ENCODE data around the gene ZFHX3.
"Not testable (repeated sequence)": the region's sequence is repeated elsewhere in the genome, so short reads cannot be mapped to it uniquely, and the experiment has no call there.

ZFHX3 gene

DNA sequence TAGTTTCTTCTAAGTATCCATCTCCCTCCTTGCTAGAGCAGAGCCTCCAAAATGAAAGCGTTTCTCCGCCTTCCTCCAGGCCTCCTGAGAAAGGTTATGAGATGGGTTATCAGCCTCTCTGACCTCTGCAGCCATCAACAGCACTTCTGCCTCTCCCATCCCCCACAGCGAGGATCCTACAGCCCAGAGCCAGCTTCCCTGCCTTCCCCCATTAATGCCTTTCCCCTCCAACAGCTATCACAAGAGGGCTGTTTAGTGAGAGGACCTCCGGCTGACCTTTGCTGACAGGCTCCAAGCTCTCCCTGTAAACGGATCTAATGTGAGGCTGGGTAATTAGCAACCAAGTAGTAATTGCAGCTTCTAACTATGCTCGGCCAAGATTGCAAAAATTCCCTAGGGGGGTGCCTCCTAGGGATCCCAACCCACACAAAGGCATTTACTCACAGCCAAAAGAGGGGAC, 55.8 kb downstream of the ZFHX3 start:
- DNase-seq, result no peak

DNA sequence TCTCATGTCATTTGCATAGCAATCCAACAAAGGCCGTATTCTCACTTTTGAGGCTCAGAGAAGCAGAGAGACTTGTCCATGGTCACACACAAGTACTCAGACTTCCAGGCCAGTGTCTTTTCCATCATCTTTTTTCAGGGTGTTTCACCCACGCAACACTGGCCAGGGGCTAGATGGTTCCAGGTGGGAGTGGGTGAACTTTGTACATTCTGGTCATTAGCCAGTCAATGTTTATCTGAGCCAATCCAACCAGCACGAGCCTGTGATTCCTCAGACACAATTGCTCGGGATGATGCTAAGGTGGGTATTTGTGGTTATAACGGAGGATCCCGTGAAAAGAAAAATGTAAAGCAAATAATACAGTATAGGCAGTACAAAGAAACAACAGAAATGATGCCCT, 56.3 kb downstream of the ZFHX3 start:
- no peak for DNase-seq

DNA sequence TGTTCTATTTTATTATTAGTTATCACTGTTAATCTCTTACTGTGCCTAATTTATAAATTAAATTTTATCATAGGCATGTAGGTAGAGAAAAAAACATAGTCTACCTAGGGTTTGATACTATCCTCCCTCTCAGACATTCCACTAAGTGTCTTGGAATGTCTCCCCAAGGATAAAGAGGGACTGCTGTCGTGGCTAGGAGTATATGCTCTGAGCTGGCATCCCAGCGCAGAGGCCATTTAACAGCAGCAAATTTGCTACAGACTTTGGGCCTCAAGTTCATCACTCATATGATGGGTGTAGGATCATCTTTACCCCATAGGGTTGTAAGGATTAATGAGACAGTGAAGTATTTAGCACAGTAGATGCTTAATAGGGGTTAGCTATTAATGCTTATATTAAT, 56.7 kb downstream of the ZFHX3 start:
- DNase-seq, result no peak

DNA sequence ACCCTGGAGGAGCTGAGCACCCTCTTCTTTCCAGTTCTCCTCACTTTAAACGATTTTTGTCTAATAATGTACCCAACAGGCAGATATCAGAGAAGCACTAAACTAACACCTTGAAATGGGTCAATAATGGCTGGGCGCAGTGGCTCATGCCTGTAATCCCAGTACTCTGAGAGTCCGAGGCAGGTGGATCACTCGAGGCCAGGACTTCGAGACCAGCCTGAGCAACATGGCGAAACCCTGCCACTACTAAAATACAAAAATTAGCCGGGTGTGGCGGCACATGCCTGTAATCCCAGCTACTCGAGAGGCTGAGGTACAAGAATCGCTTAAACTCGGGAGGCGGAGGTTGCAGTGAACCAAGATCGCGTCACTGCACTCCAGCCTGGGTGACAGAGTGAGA, 57.4 kb downstream of the ZFHX3 start:
- no peak for DNase-seq

DNA sequence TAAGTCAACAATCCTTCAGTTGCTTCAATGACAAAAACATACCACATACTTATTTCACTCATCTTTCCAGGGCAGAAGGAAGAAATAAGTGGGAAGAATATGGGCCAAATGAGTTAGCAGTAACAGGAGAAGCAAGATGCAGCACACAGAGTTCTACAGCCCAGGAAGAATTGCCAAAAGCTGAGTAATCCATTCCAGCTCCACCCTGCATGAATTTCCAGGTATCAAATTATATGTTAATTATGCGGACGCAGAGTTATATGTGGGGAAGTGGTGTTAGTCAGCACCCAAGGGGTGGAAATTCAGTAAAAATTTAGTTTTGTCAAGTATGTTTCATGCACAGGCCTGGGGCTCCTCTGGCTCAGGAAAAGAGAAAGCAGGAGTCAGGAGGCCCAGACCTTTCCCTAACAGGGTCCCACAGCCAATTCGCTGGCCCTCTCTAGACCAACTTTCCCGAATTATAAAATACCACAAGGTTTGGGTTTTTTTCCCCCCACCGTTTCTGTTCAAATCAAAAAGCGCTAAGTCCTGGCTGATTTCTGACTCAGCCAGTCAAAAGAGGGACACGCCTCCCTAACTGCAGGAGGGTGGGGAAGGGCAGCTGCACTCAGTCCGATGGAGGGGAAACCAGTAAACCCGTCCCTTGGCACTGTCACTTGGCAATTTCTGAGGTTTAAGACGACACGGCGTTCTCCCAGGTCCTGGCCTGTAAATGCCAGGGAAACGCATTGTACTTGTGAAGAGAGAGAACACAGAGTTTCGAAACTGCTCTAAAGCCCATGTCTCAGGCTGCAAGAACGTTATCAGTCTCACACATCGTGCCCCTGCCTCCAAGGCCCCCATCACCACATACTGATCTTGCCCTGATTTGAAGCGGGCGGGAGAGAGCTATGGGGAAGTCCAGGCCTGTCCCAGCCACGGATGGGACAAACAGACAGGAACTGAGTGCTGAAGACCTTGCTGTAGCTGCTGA, 58.1 kb downstream of the ZFHX3 start:
- no peak for DNase-seq

DNA sequence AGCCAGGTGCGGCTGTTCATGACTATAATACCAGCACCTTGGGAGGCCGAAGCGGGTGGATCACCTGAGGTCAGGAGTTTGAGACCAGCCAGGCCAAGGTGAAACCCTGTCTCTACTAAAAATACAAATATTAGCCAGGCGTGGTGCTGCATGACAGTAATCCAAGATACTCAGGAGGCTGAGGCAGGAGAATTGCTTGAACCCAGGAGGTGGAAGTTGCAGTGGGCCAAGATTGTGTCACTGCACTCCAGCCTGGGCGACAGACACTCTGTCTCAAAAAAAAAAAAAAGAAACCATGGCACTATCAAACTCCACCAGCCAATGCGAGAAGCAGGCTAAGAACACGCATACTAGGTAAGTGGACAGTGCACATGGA, 58.7 kb downstream of the ZFHX3 start:
- not testable (repeated sequence) for DNase-seq

DNA sequence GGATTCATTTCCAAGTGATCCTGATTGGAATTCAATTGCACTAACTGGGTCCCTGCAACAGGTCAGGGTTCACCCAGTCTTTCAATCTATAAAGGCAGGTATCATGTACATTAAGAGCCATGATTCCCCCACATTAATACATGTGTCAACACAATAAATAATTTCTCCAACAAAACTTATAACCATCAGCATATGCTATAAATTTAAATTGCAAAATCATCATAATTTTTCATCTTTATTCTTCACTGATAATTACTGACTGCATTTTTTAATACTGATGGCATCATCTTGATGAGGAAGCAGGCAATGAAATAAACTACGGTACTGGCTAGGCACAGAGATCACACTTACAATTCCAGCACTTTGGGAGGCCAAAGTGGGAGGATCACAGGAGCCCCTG, 59.4 kb downstream of the ZFHX3 start:
- no peak for DNase-seq

DNA sequence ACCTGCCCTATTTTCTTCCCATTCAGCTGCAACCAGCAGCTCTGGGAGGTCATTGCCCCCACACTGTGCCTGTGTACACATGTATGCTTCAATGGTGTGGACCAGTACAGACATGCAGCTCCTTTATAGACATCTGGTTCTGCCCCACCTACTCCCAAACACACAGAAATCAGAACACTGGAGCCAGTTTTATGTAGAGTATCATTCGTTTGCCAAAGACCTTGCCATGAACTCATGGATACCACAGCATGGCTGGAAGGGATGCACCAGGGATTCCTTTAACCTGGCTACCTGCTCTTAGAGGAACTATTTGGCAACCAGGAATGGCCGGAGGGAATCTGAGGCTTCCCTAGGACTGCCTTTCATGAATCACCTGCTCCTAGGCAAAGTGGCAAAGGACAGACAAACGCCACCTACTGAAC, 60.4 kb downstream of the ZFHX3 start:
- peak; percentile 4 for DNase-seq

DNA sequence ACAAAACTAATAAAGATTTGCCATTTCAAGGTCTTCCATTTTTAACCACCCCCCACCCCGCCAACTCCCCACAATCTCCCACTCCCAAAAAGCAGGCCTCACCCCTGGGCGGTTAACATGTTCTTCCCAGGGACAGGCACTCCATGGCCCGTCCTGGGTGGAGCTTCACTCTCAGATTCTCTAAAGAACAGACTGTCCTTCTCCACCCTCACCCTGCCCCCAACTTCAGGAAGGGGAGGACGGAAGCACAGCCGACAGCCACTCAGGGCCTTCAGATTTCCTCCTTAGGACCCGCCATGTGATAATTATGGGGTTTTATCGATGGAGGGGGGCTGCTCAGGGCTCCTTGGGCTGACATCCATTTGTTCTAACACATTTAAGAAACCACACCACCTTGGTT, 61.9 kb downstream of the ZFHX3 start:
- no peak for DNase-seq

DNA sequence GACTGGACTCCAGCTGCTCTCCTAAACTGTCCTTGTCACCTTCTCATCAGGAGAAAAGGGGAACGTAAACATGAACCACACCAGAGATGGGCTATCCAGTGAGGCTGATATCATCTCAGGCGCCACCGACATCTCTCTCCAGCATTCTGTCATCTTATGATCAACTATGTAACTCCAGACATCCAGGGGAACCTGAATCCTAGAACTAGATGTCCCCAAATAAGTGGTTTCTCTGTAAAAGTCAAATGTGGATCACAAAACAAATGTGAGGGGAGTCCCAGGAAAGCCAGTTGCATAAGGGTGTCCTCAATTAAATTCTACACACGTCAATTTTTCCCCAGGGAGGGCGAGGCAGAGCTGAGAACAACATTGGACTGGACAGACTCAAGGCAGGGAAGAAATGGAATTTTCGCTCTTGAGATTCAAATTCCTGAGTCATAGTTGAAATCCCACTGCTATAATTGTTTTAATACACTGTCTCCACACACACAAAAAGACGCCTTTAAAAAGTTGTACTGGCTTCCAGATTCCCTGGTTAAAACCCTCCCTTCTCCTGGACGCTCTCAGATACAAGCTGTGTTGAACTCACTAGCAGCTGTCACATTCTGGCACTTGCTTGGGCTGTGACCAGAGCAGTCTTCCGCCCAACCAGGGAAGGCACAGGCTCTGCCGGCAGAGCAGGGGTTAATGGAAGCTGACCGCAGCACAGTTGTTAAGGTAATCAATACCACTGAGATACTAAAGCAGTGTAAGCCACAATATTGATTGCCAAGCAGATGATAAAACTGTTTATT, 62.6 kb downstream of the ZFHX3 start:
- DNase-seq, result no peak

DNA sequence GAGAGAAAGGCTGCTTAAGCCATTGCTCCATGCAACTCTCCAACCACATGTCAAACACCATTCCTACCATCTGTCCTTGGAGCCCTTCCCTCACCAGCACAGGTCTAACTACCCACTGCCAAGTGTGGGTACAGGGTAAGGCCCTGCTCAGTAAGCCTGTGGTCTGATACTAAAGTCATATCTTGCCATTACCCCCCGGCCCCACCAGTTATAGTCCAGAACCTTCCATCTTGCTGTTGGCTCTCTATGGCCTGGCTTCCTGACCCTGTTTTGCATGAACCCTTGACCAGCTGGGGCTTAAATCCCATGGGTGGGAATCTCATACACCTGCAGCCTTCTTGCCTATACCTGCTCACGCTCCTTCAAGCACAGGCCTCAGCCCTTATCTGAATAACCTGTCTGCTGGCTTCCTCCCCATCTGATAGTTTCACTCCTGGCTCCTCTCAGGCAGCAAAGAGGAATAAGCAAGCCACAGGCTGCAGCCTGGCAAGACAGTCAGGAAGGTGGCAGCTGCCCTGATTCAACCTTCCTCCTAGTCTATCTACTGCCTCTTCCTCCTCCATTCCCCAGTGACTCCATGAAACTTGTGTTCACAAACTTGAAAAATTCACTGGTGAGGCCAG, 64.1 kb downstream of the ZFHX3 start:
- no peak for DNase-seq

DNA sequence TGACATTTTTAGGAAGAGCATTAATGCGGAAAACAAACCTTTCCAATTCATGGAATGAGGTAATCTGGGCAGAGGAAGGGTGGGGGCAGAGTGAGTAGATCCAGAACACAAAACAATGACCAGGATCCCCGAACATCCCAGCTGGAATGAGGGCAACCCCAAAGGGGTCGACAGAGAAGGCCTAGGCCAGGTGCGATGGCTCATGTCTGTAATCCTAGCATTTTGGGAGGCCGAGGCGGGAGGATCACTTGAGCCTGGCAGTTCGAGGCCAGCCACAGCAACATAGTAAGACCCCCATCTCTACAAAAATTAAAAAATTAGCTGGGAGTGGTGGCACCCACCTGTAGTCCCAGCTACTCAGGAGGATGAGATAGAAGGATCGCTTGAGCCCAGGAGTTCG, 64.7 kb downstream of the ZFHX3 start:
- DNase-seq, result no peak

DNA sequence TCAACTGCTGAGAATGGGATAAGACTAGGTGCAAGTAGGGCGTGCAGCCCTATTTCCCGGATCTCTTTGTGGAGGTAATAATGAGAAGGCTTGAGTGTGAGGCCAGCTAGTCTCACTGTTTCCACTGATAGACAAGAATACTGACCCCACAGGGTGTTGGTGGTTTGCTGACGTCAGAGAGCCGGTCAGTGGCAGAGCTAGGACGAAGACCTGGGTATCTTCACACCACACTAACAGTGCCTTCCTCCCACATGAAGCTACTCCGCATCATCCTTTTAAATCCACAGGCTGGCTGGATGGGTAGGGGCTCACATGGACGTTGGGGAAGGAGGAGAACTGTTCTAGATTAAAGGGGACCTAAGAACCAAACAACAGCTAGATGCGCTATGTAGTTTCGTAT, 68.0 kb downstream of the ZFHX3 start:
- DNase-seq, result no peak

DNA sequence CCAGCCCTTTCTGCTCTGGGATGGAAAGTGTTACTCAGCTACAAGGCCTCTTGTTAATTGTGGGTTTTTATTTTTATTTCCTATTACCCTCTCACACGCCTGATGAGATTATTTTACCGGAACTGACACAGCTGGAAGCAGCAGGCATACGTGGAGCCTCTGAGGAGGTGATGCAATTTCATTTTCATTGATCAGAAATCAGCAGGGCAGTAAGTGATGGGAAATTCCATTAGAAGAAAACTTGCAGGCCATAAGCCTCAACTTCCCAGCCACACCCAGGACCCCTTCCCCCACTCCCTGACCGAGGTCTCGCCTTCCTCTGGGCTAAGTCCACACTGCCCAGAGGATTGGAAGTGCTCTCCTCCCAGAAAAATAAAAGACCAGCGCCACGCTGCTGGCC, 69.7 kb downstream of the ZFHX3 start:
- DNase-seq, result no peak

DNA sequence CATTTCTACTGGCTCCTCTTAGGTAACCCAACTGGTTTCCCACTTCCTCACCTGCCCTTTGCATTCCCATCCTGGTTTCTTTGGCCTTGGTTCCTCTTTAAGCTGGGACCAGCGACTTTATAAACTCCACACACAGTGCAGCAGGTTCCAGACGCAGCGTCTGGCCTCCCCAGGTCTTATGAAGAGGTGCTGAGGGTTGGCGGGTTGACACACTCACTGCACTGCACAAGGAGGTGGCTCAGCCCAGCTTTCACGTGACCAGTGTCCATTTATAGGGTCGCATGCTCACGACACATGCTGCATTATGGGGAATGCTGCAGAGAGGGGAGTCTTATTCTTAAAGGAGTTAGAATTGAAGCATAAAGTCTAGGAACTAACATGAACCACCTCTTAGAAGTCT, 70.8 kb downstream of the ZFHX3 start:
- no peak for DNase-seq

DNA sequence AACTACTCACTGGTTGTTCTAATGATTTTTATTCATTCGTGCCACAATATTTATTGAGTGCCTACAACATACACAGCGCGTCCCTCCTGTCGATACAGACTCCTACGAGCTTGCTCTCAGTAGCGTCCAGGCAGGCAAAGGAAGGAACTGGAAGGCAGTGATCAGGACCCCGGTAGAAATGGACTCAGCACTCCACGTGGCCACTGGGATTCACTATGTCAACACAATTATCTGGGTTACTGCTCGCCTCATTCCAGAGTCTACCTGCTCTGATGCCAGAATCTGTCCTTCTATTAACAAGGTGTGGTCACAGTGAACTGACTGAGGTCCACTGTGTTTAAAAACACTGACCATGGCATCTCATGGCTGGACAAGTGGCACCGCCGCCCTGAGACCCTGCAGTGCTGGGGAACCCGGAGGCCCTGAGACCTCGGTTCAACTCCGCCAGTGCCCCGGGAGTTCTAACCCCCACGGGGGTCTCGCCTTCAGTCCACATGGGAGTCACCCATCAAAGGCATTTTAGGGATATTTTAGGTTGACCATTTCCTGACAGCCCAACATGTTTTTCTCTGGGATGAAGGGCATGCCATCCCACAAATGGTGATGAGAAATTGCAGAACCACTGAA, 71.4 kb downstream of the ZFHX3 start:
- no peak for DNase-seq

DNA sequence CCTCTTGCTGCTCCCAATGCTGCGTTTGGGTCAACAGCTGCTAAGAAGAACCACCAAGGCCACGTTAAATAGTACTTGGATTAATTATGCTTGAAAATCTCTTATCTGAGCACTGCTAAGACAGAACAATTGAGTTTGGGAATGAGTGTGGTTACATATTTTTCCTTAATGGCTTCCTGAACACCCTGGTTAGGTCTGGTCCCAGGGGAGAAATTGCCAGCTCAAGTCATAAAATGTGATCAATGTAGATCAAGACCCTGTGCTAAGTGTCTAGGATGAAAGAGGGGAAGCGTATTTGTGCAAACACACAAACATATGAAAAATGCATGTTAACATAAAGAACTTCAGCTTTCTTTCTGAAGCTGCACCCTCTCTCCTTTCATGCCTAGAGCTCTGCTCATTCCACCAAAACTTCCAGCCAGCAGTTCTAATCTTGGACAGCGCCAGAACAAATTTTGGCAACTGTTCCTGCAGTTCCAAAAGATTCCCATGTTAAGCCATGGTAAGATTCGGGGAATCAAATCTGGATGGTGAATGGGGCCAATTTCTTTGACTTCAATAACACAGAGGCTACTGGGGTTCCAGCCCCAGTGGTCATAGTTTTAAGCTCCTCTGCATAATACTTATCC, 72.0 kb downstream of the ZFHX3 start:
- no peak for DNase-seq

DNA sequence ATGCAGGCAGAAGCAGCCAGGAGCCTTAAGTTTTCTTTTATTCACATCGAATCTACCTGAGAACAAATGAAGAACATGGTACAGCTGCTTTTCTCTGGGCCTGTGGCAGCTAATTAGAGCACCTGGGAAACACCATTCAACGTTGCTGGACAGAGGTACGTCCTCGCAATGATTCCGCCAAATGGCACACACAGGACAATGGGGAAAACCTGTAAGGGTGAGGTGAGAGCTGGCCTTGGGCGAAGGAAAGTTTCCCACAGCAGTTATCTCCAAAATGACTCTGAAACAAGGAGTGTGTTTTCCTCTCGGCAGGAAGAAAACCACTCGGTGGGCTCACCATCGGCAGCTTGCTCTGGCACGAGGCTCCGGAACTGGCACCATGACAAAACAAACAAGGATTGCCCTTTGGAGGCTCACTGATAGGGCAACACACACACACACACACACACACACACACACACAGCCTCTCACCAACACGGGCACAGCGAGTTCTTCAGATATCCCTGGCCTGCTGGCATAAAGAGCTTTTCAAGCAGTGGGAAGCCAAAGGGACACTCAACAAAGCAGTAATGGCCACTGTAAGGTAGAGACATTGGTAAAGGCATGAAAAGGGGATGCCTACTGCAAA, 73.7 kb downstream of the ZFHX3 start:
- peak; percentile 47 for DNase-seq

DNA sequence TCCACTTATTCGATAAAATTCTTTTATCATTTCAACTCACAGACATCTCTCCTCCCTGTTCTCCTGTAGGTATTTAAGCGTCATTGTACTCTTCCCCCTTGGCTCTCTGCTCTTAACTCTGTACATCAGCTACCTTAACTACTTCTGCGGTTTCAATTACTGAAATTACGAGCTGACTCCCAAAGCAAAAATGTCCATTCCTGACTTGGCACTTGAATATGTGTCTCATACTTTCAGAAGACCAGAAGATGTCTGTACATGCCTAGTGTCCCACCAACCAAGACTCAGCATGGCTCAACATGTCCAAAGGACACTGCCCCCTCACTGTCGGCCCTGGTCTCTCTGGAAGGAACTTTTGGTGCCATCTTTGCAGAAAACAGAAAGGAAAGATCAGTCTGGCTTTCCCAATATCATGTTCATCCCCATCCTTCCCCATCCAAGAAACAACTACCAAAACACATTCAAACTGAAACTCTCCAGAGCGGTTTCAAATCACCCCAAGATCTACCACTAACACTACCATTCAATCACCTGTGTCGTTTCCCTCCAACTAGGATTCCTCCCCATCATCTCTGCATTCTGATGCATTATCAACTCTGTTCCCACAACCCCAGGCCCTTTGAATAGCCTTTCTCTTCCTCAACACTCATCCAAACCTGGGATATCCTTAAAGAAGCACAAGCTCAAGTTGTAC, 74.9 kb downstream of the ZFHX3 start:
- no peak for DNase-seq

DNA sequence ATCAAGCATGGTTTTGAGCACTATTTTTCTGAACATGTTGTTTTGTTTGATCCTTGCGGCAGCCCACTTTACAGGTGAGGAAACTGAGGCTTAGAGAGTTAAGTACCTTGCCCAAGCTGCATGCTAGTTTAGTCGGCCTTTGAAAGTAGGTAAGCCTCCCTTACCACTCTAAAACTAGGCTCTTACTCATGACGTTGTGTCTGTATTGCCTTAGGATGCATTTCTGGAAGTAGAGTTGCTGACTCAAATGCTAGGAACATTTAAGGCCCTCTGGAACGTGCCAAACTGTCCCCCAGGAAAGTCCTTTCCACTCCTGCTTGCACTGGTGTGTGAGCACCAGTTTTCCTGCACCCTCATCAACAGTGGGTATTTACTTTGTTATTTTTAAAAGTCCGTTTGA, 76.6 kb downstream of the ZFHX3 start:
- DNase-seq, result no peak

DNA sequence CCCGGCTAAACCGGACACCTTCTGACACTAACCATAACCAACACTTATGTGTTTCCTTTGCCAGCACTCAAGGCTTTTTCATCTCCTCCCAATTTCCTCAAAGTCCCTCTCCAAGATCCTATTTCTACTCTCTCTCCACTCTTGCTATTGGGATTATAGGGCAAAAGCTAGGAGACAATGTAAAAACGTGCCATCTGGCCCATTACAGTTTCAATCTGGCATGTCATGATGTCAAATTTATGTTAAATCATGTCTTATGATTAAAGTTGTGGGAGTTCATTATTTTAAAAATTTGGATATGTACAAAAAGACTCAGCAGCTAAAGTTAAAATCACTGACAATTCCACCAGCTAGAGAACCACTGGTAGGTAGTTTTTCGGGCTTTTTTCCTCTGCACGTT, 77.3 kb downstream of the ZFHX3 start:
- no peak for DNase-seq

DNA sequence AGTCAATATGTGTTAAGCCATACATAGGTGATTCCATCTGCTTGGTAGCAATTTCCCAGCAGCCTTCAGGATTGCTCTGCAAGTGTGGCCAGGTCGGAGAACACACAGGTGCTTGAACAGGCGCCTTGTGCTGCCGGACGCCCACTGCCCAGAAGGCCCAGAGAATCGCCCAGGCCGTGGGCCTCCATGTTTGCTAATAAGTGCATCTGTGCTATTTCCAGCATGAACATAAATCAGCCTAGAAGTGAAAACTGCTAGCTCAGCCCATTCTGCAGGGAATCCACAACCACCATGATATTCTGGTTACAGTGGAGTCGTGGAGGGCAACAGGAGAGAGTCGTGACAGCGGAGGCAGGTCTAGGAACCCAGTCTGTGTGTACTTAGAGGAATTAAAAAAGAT, 78.1 kb downstream of the ZFHX3 start:
- no peak for DNase-seq

Data from NCI-H345 (cell line).